Purkinje cell (primary cell): ENCODE data around the gene DCX. TPM values are rescaled to one million over a fixed set of nuclear protein-coding genes. Genes with fewer than 3 reads are reported as not detected.

Experiments
- polyA plus RNA-seq: library from polyadenylated mRNA; unstranded; fragments of >200 nt; fragmentation: Nextera tagmentation; gene quantifications from 2 replicates; pipeline ENCODE4 v1.2.1, GENCODE V29; 2014

DCX gene
- polyA plus RNA-seq, result 0.03 and 1.8 TPM in 2 replicates

DNA sequence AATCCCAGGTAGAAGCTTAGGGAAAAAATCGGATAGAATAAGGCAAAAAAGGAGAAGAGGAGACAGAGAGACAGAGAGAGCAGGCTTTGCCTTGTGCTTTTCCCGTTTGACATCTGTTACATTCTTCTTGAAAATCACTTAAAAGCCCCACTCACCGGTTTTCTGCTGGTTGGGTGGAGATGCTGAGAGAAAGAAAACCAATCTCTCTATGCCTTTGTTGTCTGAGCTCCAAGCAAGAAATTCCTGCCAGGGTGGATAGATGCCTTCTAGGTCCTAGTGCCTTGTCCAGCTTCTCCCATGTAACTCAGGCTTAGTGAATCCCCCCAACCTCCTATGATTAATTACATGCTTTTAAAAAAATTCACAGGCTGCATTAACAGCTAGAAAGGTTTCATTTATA, at the start of gene DCX:
Gene DCX, minus strand, starts transcription at position 210 of the 400 bp plus-strand sequence. CDS start 1,794 bp downstream, outside the sequence.

DNA sequence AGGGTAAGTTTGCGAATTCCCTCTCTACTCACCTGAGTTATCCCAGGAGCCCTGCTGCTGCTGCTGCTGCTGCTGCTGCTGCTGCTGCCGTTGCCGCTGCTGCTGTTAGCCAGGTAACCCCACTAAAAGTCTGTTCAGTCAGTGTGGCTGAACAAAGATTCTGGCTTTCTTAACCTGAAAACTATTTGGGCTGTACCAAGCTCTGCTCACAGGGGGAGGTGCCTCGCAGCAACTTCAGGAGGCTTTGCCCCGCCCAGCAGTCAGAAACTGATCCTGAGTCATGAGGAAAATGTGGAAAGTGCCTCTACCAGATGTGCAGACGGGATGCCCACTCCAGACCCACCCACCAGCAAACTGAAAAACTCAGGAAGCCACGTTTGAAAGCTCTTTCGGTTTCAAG, 141.7 kb downstream of the DCX start, which contains the start of gene CAPN6:
Gene CAPN6, minus strand, starts transcription at position 145 of the 400 bp plus-strand sequence. CDS start 6,547 bp downstream, outside the sequence.

Other genes with a start within 250 kb of the DCX start
- gene CAPN6, start 141.7 kb downstream of the DCX start, polyA plus RNA-seq, result 0.11 and 1.5 TPM in 2 replicates
- not detected in 2 replicates for gene SERTM2, start 99.5 kb upstream of the DCX start, polyA plus RNA-seq